Epithelial cell of proximal tubule (primary cell): ENCODE results near the gene WDR76. TPM values are rescaled to one million over a fixed set of nuclear protein-coding genes. Genes with fewer than 3 reads are reported as not detected.

Source experiments
- DNase-seq: peaks from one replicate; pipeline ENCODE4 v3.0.0-alpha.2; 2011; ENCODE audit warnings: low read depth
- H3K4me3 ChIP-seq: 2 replicates; pipeline ENCODE4 v1.5.1; 2011; ENCODE audit warnings: low read depth, mild to moderate bottlenecking, low read length
- CTCF ChIP-seq: conservative IDR thresholded peaks from 2 replicates; pipeline ENCODE4 v1.5.1; 2012; ENCODE audit warnings: low read depth, mild to moderate bottlenecking, low read length
- total RNA-seq: library from RNA; depleted of rRNA; stranded (reverse); fragments of >200 nt; gene quantifications from 2 replicates; pipeline ENCODE4 v1.2.3, GENCODE V29; 2015

Gene WDR76
- total RNA-seq, 1 donor from 2014 or later = 20.7 TPM

GRCh38 chr15:43913941-43914340, 87.1 kb downstream of the WDR76 start:
- no peak for DNase-seq
- no peak for TF ChIP-seq CTCF
- H3K4me3 ChIP-seq = no peak overlapping the region

GRCh38 chr15:43915631-43916325, 89.0 kb downstream of the WDR76 start:
- DNase-seq = no peak
- TF ChIP-seq CTCF = no peak
- H3K4me3 ChIP-seq = no peak overlapping the region

- H3K4me3 ChIP-seq = no peak overlapping the region
- no peak for DNase-seq
- no peak for TF ChIP-seq CTCF
Measured at GRCh38 chr15:43916326-43916660, 89.5 kb downstream of the WDR76 start.

Other genes starting within 250 kb of the WDR76 start
- 5.9 and 6.7 TPM in 2 replicates for gene PPIP5K1, start 236.8 kb upstream of the WDR76 start, total RNA-seq
- gene CKMT1B, start 233.0 kb upstream of the WDR76 start, total RNA-seq = 2.9 and 4.3 TPM in 2 replicates
- gene STRC, start 208.2 kb upstream of the WDR76 start, total RNA-seq = 0.07 and 0.17 TPM in 2 replicates
- 0.07 and 0.17 TPM in 2 replicates for gene CATSPER2, start 178.2 kb upstream of the WDR76 start, total RNA-seq
- 4.0 and 8.1 TPM in 2 replicates for gene CKMT1A, start 133.1 kb upstream of the WDR76 start, total RNA-seq
- 216 and 243 TPM in 2 replicates for gene PDIA3, start 80.6 kb upstream of the WDR76 start, total RNA-seq
- gene ELL3, start 50.0 kb upstream of the WDR76 start, total RNA-seq = 5.1 and 7.6 TPM in 2 replicates
- 621 and 1,163 TPM in 2 replicates for gene SERF2, start 34.7 kb upstream of the WDR76 start, total RNA-seq
- gene SERINC4, start 26.8 kb upstream of the WDR76 start, total RNA-seq = not detected in 2 replicates
- gene HYPK, start 26.4 kb upstream of the WDR76 start, total RNA-seq = 15.6 and 28.0 TPM in 2 replicates
- gene MFAP1, start 2.3 kb upstream of the WDR76 start, total RNA-seq = 24.1 and 35.7 TPM in 2 replicates